ENCODE measurements around the gene BLZF1. TPM values are rescaled to one million over a fixed set of nuclear protein-coding genes. Genes with fewer than 3 reads are reported as not detected.
"Not testable (repeated sequence)": the region's sequence is repeated elsewhere in the genome, so short reads cannot be mapped to it uniquely, and the experiment has no call there.

The BLZF1 gene
- total and polyA plus RNA-seq, 2 donors (not counting 1 experiment from before 2014, with no cell fraction given), result 5.9 to 21.3 TPM

DNA sequence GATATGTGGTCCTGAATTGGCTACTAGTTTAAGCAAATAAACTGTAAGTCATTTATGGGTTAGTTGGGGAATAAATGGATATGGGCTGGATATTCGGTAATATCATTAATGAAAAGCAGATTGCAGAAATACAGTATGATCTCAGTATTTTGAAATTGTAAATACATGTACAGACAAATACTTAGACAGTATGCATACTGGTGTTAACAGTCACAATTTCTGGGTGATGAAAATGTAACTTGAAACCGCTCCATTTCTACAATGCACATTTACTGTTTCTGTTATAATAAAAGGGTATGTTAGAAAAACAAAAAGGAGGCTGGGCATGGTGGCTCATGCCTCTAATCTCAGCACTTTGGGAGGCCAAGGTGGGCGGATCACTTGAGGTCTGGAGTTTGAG, 28.0 kb downstream of the BLZF1 start:
- no CpG with 5 or more reads among the region's 3 CpGs for WGBS (ENCODE audit: insufficient coverage)
- intact Hi-C loops (cut with micrococcal nuclease), result no loop called here
- no peak for DNase-seq

DNA sequence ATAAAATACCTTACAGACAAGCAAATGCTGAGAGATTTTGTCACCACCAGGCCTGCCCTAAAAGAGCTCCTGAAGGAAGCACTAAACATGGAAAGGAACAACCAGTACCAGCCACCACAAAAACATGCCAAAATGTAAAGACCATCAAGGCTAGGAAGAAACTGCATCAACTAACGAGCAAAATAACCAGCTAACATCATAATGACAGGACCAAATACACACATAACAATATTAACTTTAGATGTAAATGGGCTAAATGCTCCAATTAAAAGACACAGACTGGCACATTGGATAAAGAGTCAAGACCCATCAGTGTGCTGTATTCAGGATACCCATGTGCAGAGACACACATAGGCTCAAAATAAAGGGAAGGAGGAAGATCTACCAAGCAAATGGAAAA, 34.6 kb downstream of the BLZF1 start:
- H3K27me3 Mint-ChIP-seq; intact Hi-C loops (cut with micrococcal nuclease); CTCF ChIA-PET; H3K79me2 ChIP-seq (ENCODE audit: control insufficient read depth, insufficient read depth, low read length); H3K4me2 ChIP-seq (replicated peaks; ENCODE audit: low read depth, low read length, poor library complexity, severe bottlenecking); H3K27ac Mint-ChIP-seq; H3K36me3 ChIP-seq (replicated peaks in 1 of 2; ENCODE audit: control extremely low read depth in 1 of 2, control insufficient read depth in 1 of 2, extremely low read depth in 1 of 2, insufficient read depth in 2 of 2, low read length in 1 of 2); H3K4me3 ChIP-seq (ENCODE audit: control extremely low read depth in 1 of 5, extremely low read depth in 1 of 5, insufficient read depth in 1 of 5, low read depth in 2 of 5, low read length in 4 of 5); H3K4me1 Mint-ChIP-seq; H3K27ac ChIP-seq (ENCODE audit: low read length in 2 of 2); H4K20me1 ChIP-seq (ENCODE audit: control insufficient read depth, insufficient read depth, low read length, poor library complexity, severe bottlenecking); POLR2A ChIA-PET; H3K4me1 ChIP-seq (ENCODE audit: control insufficient read depth in 2 of 2, insufficient read depth in 2 of 2, low read length in 2 of 2); H2AFZ ChIP-seq (ENCODE audit: insufficient read depth, low read depth, low read length, poor library complexity, severe bottlenecking); H3K9ac ChIP-seq (ENCODE audit: low read length); DNase-seq; H3K27me3 ChIP-seq (replicated peaks in 1 of 4; ENCODE audit: control extremely low read depth in 1 of 4, control insufficient read depth in 3 of 4, insufficient read depth in 4 of 4, low read length in 3 of 4); H3K4me3 Mint-ChIP-seq; ATAC-seq (ENCODE audit: low read depth): not testable (repeated sequence)
- peaks cover 1 to 11% (median 3%) of the 10 kb centered on the region in 3 donors for H3K9me3 ChIP-seq (ENCODE audit: control extremely low read depth in 1 of 3, control insufficient read depth in 2 of 3, insufficient read depth in 1 of 3, low read length in 2 of 3)
- peaks cover 32% of the 10 kb centered on the region for H3K9me3 Mint-ChIP-seq (ENCODE audit: insufficient read depth)
- no CpG with 5 or more reads among the region's 1 CpG for WGBS (ENCODE audit: insufficient coverage)

More for the DNA sequence above, 28.0 kb downstream of the BLZF1 start:
- H3K79me2 ChIP-seq (ENCODE audit: control insufficient read depth, insufficient read depth, low read length), result no peaks in the 10 kb centered on the region
- POLR2A ChIA-PET, result no interaction called here
- peaks cover 6 to 14% of the 10 kb centered on the region in 2 experiments for H3K36me3 ChIP-seq (replicated peaks in 1 of 2; ENCODE audit: control extremely low read depth in 1 of 2, control insufficient read depth in 1 of 2, extremely low read depth in 1 of 2, insufficient read depth in 2 of 2, low read length in 1 of 2)
- H4K20me1 ChIP-seq (ENCODE audit: control insufficient read depth, insufficient read depth, low read length, poor library complexity, severe bottlenecking), result no peaks in the 10 kb centered on the region
- no peak overlapping the region for H3K4me3 Mint-ChIP-seq
- H3K4me2 ChIP-seq (replicated peaks; ENCODE audit: low read depth, low read length, poor library complexity, severe bottlenecking), result no peak overlapping the region
- no peak overlapping the region for H3K4me3 ChIP-seq (ENCODE audit: control extremely low read depth in 1 of 5, extremely low read depth in 1 of 5, insufficient read depth in 1 of 5, low read depth in 2 of 5, low read length in 4 of 5)
- H2AFZ ChIP-seq (ENCODE audit: insufficient read depth, low read depth, low read length, poor library complexity, severe bottlenecking), result no peak overlapping the region
- H3K9me3 ChIP-seq (ENCODE audit: control extremely low read depth in 1 of 3, control insufficient read depth in 2 of 3, insufficient read depth in 1 of 3, low read length in 2 of 3), result peaks cover 0 to 4% (median 0%) of the 10 kb centered on the region in 3 donors
- CTCF ChIA-PET, result no interaction called here
- no peaks in the 10 kb centered on the region for H3K27me3 ChIP-seq (replicated peaks in 1 of 4; ENCODE audit: control extremely low read depth in 1 of 4, control insufficient read depth in 3 of 4, insufficient read depth in 4 of 4, low read length in 3 of 4)
- no peak for TF ChIP-seq EZH2 (IDR thresholded peaks at IDR 0.05; ENCODE audit: borderline replicate concordance, insufficient read depth, low read depth, low read length, poor library complexity, severe bottlenecking)
- TF ChIP-seq, protein P1, sequence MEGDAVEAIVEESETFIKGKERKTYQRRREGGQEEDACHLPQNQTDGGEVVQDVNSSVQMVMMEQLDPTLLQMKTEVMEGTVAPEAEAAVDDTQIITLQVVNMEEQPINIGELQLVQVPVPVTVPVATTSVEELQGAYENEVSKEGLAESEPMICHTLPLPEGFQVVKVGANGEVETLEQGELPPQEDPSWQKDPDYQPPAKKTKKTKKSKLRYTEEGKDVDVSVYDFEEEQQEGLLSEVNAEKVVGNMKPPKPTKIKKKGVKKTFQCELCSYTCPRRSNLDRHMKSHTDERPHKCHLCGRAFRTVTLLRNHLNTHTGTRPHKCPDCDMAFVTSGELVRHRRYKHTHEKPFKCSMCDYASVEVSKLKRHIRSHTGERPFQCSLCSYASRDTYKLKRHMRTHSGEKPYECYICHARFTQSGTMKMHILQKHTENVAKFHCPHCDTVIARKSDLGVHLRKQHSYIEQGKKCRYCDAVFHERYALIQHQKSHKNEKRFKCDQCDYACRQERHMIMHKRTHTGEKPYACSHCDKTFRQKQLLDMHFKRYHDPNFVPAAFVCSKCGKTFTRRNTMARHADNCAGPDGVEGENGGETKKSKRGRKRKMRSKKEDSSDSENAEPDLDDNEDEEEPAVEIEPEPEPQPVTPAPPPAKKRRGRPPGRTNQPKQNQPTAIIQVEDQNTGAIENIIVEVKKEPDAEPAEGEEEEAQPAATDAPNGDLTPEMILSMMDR (IDR thresholded peaks at IDR 0.05), result no peak
- no peak overlapping the region for H3K27ac Mint-ChIP-seq
- H3K4me1 Mint-ChIP-seq, result no peaks in the 10 kb centered on the region
- H3K4me1 ChIP-seq (ENCODE audit: control insufficient read depth in 2 of 2, insufficient read depth in 2 of 2, low read length in 2 of 2), result no peaks in the 10 kb centered on the region
- no peaks in the 10 kb centered on the region for H3K9me3 Mint-ChIP-seq (ENCODE audit: insufficient read depth)
- no peak overlapping the region for H3K27ac ChIP-seq (ENCODE audit: low read length in 2 of 2)
- no peak overlapping the region for H3K9ac ChIP-seq (ENCODE audit: low read length)
- H3K27me3 Mint-ChIP-seq, result no peaks in the 10 kb centered on the region
- ATAC-seq (ENCODE audit: low read depth), result no peak

DNA sequence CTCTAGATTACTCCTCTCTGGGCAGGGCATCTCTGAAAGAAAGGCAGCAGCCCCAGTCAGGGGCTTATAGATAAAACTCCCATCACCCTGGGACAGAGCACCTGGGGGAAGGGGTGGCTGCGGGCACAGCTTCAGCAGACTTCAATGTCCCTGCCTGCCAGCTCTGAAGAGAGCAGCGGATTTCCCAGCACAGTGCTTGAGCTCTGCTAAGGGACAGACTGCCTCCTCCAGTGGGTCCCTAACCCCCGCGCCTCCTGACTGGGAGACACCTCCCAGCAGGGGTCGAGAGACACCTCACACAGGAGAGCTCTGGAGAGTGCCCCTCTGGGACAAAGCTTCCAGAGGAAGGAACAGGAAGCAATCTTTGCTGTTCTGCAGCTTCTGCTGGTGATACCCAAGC, 40.3 kb downstream of the BLZF1 start:
- intact Hi-C loops (cut with micrococcal nuclease); H4K20me1 ChIP-seq (ENCODE audit: control insufficient read depth, insufficient read depth, low read length, poor library complexity, severe bottlenecking): not testable (repeated sequence)
- H3K9me3 Mint-ChIP-seq (ENCODE audit: insufficient read depth), result peaks cover 29% of the 10 kb centered on the region

More for the DNA sequence above, 40.3 kb downstream of the BLZF1 start:
- CTCF ChIA-PET; H3K4me3 ChIP-seq (ENCODE audit: control extremely low read depth in 1 of 5, extremely low read depth in 1 of 5, insufficient read depth in 1 of 5, low read depth in 2 of 5, low read length in 4 of 5); H2AFZ ChIP-seq (ENCODE audit: insufficient read depth, low read depth, low read length, poor library complexity, severe bottlenecking); H3K79me2 ChIP-seq (ENCODE audit: control insufficient read depth, insufficient read depth, low read length); H3K27me3 Mint-ChIP-seq; H3K4me1 Mint-ChIP-seq; H3K4me3 Mint-ChIP-seq; H3K4me2 ChIP-seq (replicated peaks; ENCODE audit: low read depth, low read length, poor library complexity, severe bottlenecking); POLR2A ChIA-PET; H3K36me3 ChIP-seq (replicated peaks in 1 of 2; ENCODE audit: control extremely low read depth in 1 of 2, control insufficient read depth in 1 of 2, extremely low read depth in 1 of 2, insufficient read depth in 2 of 2, low read length in 1 of 2); H3K9ac ChIP-seq (ENCODE audit: low read length); H3K27ac Mint-ChIP-seq; DNase-seq; H3K27me3 ChIP-seq (replicated peaks in 1 of 4; ENCODE audit: control extremely low read depth in 1 of 4, control insufficient read depth in 3 of 4, insufficient read depth in 4 of 4, low read length in 3 of 4); H3K27ac ChIP-seq (ENCODE audit: low read length in 2 of 2); H3K4me1 ChIP-seq (ENCODE audit: control insufficient read depth in 2 of 2, insufficient read depth in 2 of 2, low read length in 2 of 2); ATAC-seq (ENCODE audit: low read depth): not testable (repeated sequence)
- 91% methylated on average over 5 of the region's 5 CpGs for WGBS (ENCODE audit: insufficient coverage)
- H3K9me3 ChIP-seq (ENCODE audit: control extremely low read depth in 1 of 3, control insufficient read depth in 2 of 3, insufficient read depth in 1 of 3, low read length in 2 of 3), result peaks cover 1 to 12% (median 3%) of the 10 kb centered on the region in 3 donors
